HG03095 (cell line): ENCODE data around the gene BCORL1.

Source experiments
- ATAC-seq: cut with Tn5 transposase; IDR thresholded peaks from one replicate; pipeline ENCODE4 v1.9.1; 2021; ENCODE audit warnings: moderate library complexity; ENCODE audit not compliant: unreplicated experiment

BCORL1 gene

DNA sequence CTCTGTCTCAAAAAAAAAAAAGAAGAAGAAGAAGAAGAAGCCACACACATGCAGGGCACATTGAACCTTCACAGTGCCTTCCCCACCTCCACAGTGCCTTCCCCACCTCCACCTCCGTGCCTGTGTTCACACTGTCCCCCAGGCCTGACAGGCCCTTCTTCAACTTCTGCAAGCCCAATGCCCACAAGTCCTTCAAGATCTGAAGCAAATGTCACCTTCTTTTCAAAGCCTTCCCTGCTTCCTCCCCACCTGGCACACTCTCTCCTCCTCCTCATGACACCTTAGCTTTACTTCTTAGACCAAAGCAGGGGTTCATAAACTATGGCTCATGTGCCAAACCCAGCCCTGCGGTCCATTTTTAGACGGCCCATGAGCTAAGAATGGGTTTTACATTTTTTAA, 107.9 kb downstream of the BCORL1 start:
- ATAC-seq = no peak

DNA sequence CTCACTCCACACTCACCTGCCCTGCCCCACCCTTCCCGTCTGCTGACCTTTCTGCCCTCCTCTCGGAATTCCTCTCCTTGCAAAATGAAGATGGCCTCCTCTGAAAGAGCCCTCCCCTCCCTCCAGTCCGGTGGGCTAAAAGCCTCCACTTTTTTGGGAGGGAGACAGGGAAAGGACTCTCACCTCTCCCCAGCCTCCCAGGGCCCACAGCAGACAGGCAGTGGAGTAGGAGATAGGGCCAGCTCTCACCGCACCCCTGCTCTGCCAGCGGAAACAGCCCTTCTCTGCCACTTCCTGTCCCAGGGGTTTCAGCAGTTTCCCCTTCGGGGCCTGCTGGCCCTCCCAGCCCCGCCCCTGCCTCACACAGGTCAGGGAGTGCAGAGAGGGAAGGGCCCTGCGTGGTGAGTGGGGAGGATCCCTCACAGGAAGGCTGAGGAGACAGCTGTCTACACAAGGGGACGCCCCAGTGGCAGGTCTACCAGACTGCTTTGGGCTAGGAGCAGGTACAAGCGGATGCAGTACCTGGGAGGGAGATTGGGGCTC, 109.6 kb downstream of the BCORL1 start:
- ATAC-seq = peak; percentile 99

DNA sequence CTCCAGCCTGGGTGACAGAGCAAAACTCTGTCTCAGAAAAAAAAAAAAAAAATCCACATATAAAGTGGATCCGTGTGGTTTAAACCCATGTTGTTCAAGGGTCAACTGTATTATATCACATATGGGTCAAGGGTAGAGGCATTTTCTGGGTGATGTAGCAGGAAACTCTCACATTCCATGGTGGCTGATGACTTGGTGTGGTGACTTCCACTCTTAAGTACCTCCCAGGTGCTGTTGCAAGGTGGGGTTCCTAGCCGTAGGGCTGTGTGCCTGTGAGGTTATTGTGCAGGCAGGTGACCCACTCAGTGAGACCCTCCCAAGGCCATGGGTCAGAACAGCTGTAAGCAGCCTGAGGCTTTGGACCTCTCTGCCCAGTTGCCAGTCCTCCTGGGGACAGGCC, 110.8 kb downstream of the BCORL1 start:
- no peak for ATAC-seq

DNA sequence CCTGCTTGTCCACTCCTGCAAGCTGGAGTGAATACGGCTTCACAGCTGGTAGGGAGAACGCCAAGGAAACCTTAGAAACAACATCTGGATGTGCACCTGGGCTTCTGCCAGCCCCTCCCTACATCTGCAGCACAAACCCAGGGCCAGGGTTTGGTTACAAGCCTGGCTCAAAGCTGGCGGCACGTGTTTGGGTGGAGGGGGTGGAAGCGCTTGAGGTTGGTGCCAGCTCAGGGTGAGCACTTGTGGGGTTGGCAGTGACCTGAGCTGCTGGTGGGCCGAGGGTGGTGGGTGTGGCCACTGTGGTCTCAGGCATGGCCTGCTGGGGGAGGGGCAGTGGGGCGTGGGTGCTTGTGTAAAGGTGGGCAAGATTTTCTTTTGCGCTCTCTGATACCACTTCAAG, 112.3 kb downstream of the BCORL1 start:
- no peak for ATAC-seq

DNA sequence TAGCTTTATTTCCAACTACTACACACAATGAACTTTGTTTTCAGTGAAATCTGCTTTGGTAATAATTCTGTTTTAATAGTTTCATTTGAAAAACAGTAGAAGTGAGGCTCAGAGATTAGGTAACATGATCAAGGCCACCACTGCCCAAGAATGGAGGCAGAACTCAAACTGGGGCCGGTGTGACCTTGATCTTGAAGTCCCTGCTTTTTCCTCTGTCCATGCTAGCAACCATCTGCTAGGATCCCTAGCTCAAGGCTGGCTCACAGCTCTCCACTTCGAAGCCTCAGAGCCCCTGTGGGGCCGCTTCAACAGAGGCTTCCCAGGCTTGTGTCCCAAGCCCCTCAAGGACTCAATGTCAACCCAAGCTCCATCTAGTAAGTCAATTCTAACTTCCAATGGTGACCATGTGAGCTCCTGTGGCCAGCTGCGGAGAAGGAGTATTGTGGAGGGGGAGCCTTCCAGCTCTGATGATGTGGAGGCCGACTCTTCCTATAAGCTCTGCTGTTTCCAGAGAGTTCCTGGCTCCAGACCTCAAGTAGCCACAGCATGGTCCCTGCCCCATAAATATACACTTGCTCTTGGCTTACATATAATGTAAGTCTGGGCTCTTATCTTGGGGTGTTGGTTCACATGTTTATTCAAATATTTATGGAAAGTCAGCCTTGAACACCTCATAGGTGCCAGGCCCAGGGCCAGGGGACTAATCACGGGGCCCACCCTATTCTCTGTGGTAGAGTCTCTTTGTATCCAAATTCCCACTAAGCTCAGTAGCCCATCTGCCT, 113.0 kb downstream of the BCORL1 start:
- no peak for ATAC-seq

DNA sequence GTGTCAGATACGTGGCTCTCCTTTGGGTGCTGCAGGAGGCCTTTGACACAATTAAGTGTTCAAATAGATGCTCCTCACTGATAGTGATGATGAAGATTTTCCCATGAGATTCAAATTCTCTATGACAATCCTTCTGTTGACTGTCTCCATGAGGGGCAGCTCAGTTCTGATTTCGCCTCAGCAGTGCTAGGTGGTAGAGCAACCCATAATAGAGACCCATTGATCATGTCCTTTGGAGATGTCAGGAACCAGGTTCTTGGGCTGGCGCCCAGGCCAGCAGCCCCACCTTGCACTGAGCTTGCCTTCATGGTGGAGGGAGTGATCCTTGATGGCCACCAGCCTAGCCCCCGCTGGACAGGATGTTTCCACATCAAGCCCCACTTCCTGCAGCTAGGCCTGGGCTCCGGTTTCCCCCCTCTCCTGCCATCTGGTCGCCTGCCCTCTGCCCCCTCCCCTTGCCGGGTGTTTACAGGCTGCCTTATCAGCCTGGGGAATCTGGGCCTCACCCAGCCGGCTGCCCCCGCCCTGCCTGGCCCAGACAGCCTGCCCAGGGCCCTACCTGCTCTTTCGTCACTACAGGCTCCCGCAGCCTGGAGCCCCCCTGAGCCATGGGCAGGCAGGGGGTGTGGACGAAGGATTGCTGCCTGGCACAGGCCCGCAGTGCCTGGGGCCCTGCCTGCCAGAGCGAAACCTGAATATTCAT, 115.2 kb downstream of the BCORL1 start:
- ATAC-seq = no peak

DNA sequence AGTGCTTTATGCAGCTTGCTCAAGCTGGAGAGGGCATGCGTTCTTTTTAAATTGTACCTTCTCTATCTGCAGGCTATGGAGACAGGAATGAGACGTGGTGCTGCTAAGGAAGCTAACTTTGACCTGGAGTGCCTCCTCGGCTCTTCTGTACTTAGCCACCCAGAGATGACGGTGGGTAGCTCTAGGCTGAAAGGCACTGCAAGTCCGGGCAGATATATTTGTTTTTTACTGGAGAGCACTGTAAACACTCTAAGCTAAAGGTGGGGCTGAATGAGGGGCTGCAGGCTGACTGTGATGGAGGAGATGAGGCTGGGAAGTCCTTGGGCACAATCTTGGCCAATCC, 115.7 kb downstream of the BCORL1 start:
- no peak for ATAC-seq

DNA sequence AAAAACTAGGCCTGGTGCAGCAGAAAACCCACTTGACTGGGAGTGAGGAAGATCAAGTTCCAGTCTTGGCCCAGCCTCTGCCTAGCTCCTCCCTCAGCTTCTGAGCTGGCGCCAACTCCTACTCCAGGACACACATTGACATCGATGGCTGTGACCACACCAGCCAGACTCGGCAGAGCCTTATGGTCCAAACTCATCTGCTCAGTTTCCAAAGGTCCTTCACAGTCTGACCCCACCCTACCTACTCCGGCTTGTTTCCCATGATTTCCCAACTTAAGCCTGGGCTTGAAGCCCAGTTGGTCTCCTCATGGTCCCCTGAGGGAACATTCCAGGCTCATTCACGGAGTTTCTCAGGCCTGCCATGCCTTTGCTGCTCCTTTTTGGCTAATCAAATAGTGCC, 117.7 kb downstream of the BCORL1 start:
- ATAC-seq = no peak

DNA sequence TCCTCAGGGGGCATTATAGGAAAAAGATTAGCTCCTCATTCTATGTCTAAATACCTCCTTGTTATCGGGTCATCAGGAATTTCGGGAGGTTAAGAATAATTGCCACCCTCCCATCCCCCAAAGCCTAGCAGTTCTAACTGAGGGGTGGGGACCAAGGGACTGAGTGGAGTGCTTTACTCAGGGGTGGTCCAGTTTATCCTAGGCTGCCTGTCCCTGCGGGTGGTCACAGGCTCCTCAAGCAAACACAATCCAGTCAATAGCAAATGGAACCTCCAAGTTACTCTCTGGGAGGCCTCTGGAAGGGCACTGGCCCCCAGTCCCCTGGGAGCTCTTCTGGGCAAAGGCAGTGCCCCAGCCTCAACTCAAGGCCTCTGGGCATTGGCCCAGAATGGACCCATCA, 121.2 kb downstream of the BCORL1 start:
- ATAC-seq = no peak

DNA sequence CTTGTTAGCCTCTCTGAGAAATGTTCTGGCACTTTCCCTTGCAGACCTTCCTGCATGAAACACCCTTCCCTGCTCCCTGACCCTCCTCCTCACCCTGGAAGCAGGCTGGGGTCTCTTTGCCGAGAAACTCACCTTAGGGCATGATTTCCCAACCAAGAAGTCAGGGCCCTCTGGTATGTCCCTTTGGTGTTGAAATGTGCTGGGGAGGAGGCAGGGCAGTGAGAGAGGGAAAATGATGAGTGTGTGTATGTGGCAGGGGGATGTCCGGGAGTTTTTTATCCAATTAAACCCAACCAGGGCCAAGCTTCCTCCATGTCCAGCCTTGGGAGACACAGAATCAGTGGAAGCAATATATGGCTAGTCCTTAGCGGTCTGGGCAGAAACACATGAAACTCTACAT, 122.8 kb downstream of the BCORL1 start:
- no peak for ATAC-seq

DNA sequence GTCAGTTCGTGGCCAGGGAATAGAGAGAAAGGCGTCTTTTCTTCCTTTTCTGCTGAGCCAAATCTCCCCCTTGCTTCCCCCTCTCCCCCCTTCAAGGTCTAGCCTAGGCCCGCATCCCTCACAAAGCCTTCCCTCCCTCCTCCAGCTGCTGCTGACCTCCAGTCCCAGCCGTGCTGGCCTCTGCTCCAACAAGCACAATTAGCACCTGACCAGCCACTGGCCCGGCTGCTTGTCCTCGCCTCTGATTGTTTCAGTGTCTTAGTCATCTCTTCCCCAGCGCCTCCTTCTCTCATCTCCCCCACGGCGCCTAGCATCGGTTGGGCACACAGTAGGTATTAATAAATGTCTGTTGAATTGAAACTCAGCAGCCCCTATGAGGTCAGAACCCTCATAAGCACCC, 123.6 kb downstream of the BCORL1 start:
- no peak for ATAC-seq
